Astrocyte of the spinal cord (primary cell): ENCODE results near the gene C18orf63.
"Not testable (repeated sequence)": the region's sequence is repeated elsewhere in the genome, so short reads cannot be mapped to it uniquely, and the experiment has no call there.

ENCODE experiments used
- DNase-seq: peaks from one replicate; pipeline ENCODE4 v3.0.0; 2011; ENCODE audit warnings: low read depth, low spot score
- H3K4me3 ChIP-seq: 2 replicates; pipeline ENCODE4 v1.5.1; 2011; ENCODE audit warnings: low read depth, mild to moderate bottlenecking, low read length, moderate library complexity
- in situ Hi-C: cut with HindIII; loops from 2 replicates; pipeline ENCODE4 v1.10.0; 2017; ENCODE audit warnings: low sequenced_read_pairs
- TF ChIP-seq, protein P1 (sequence below): IDR thresholded peaks from 2 replicates; pipeline ENCODE4 v1.5.1; 2012; ENCODE audit warnings: low read depth, mild to moderate bottlenecking, low read length, inconsistent platforms

Gene C18orf63

GRCh38 chr18:74316257-74317170 is 875 bp downstream of the C18orf63 start:
- peak; percentile 67 for DNase-seq
- in situ Hi-C loops: no loop called here
- TF ChIP-seq, protein P1, sequence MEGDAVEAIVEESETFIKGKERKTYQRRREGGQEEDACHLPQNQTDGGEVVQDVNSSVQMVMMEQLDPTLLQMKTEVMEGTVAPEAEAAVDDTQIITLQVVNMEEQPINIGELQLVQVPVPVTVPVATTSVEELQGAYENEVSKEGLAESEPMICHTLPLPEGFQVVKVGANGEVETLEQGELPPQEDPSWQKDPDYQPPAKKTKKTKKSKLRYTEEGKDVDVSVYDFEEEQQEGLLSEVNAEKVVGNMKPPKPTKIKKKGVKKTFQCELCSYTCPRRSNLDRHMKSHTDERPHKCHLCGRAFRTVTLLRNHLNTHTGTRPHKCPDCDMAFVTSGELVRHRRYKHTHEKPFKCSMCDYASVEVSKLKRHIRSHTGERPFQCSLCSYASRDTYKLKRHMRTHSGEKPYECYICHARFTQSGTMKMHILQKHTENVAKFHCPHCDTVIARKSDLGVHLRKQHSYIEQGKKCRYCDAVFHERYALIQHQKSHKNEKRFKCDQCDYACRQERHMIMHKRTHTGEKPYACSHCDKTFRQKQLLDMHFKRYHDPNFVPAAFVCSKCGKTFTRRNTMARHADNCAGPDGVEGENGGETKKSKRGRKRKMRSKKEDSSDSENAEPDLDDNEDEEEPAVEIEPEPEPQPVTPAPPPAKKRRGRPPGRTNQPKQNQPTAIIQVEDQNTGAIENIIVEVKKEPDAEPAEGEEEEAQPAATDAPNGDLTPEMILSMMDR: no peak
- no peak overlapping the region for H3K4me3 ChIP-seq

- in situ Hi-C loops: no loop called here
- no peak overlapping the region for H3K4me3 ChIP-seq
- TF ChIP-seq, protein P1: no peak
- DNase-seq: no peak
Observed at GRCh38 chr18:74326231-74326630, 10.6 kb downstream of the C18orf63 start.

- in situ Hi-C loops, H3K4me3 ChIP-seq, DNase-seq: not testable (repeated sequence)
Observed at GRCh38 chr18:74326791-74327190, 11.2 kb downstream of the C18orf63 start.

- TF ChIP-seq, protein P1: no peak
- H3K4me3 ChIP-seq: no peak overlapping the region
- in situ Hi-C loops: no loop called here
- peak; percentile 35 for DNase-seq
Observed at GRCh38 chr18:74328206-74328605, 12.6 kb downstream of the C18orf63 start.

- DNase-seq: no peak
- in situ Hi-C loops: no loop called here
- no peak overlapping the region for H3K4me3 ChIP-seq
- TF ChIP-seq, protein P1: no peak
Observed at GRCh38 chr18:74329688-74330205, 14.1 kb downstream of the C18orf63 start.

GRCh38 chr18:74331404-74331803 is 15.8 kb downstream of the C18orf63 start:
- no peak overlapping the region for H3K4me3 ChIP-seq
- in situ Hi-C loops: no loop called here
- TF ChIP-seq, protein P1: peak; percentile 53
- peak; percentile 29 for DNase-seq

GRCh38 chr18:74333091-74333490 is 17.5 kb downstream of the C18orf63 start:
- TF ChIP-seq, protein P1: no peak
- in situ Hi-C loops: no loop called here
- no peak for DNase-seq
- no peak overlapping the region for H3K4me3 ChIP-seq
